GM21515 (cell line): Measurements from ENCODE around the gene CEMIP.

Experiments
- ATAC-seq: cut with Tn5 transposase; IDR thresholded peaks from one replicate; pipeline ENCODE4 v1.9.1; 2021; ENCODE audit not compliant: unreplicated experiment

CEMIP gene

GRCh38 chr15:80785335-80785734 is 6.2 kb downstream of the CEMIP start:
- ATAC-seq, result no peak

DNA sequence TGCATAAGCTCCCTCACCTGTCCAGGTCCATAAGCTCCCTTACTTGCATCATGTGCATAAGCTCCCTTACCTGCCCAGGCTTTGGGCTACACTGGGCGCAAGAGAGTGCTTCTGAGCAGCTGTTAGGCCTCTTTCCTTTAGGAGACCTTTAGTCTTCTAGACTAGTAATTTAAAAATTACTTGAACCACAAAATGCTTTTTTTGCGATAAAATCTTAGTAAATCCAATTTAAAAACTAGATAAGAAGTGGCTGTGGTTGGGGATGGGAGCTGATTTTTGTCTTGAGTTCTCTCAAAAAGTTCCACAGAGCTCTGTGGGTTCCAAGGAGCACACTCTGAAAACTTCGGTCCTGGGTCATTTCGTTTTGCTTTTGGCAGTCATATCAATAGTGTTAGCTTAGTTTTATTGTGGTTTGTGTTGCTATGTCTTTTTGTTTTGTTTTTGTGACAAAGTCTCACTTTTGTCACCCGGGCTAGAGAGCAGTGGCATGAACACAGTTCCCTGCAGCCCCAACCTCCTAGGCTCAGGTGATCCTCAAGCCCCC is 6.7 kb downstream of the CEMIP start:
- ATAC-seq, result no peak

GRCh38 chr15:80787316-80787715 is 8.1 kb downstream of the CEMIP start:
- no peak for ATAC-seq

DNA sequence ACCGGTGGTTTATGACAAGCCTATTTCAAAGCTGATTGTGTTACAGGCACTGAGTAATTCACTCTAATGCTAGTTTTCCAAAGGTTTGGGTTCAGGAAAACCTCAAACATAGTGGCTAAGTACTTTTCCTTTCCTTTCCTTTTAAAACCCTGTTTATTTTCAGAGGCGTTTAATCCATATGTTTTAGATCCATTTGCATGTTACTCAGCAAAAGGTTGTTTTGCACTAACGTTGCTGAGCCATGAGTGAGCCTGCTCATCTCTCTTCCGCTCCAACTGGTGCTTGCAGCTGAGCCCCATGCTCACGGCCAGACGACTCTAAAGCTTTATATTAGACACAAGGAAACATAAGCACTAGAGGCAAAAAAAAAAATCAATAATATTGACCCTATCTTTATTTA is 9.4 kb downstream of the CEMIP start:
- ATAC-seq, result no peak

DNA sequence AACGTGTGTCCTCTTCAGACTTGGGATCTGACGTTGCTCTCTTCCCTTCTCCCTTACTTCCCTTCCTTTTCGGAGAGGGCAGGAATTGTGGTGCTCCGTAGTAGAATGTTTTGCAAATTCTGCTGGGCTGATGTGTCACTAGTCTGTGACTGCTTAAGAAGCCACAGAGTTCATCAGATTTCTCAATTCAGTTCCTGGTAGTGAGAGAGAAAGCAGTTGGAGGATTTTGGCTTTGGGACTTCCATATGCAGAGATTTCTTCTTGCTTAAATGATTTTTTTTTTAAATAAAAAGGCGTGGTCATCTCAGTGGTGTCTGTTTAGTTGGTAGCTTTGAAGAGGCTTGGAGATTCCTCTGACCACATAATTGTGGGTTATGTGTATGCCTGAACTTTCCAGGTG is 10.1 kb downstream of the CEMIP start:
- ATAC-seq, result no peak

DNA sequence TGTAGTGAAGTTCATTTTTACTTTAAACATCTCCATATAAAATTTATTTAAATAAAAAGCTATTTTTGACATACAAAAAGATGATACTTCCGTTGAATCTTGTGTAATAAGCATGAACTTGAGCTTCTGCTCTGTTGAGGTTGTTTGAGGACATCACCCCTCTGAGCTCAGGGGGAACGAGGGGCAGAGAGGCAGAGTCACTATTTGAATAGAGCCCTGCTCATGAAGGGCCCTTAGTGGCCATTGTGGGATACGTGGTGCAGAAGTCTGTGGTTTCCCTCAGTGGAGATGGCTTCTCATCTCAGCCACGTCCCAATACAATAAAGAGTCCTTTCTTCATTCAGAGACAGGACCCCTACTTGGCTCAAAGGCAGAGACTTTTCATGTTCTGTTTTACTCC is 10.6 kb downstream of the CEMIP start:
- ATAC-seq, result no peak

DNA sequence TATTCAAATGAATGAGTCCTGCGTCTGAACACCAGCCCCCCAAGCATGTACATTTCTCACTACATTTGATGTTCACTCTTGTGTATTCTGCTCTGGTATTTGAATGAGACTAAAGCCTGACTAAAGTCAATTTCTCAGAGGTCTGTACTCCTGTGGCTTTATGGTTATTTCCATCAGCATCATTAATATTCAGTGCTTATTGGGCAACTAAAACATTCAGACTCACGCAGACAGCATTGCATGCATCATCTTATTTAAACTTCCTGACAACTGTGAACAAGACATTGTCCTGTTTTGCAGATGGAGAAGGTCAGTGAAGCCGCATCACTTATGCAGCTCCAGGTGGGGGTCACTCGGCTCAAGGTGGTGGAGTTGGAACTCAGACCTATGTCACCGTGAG is 11.1 kb downstream of the CEMIP start:
- no peak for ATAC-seq

DNA sequence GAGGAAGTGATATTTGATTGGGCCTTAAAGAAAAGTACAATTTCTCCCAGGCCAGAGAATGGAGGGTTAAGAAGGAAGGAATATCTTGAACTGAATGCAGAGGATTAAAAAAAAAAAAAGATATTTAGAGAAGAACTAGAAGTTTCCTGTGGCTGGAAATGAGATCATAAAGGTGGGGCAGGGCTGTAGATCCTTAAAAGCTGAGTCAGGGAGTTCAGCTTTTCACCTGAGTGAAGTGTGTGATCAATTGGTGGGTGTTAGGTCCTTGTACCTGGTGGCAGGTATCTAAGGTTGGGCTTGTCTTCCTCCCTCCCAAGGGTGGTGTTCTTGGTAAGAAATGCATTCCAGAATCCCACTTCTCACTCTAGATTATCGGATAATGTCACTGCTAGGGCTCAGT is 11.8 kb downstream of the CEMIP start:
- no peak for ATAC-seq

GRCh38 chr15:80796407-80796806 is 17.2 kb downstream of the CEMIP start:
- no peak for ATAC-seq

DNA sequence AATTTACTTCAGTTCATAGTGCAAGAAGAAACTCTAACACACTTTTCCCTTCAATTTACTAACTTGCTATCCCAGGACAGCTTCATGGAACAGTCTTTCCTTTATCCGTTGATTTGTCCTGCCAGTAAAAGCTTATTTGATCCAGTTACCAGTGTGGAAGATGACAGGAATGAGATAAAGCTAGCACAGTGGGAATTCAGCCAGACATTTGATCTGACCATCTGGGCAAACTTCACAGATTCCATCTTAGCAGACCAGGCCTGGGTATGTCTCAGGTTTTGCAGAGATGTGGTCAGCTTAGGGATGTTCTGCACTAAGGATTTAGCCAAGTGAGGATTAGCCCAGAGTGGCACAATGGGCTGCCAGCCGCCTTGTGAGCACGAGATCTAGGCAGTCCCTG is 19.7 kb downstream of the CEMIP start:
- no peak for ATAC-seq

DNA sequence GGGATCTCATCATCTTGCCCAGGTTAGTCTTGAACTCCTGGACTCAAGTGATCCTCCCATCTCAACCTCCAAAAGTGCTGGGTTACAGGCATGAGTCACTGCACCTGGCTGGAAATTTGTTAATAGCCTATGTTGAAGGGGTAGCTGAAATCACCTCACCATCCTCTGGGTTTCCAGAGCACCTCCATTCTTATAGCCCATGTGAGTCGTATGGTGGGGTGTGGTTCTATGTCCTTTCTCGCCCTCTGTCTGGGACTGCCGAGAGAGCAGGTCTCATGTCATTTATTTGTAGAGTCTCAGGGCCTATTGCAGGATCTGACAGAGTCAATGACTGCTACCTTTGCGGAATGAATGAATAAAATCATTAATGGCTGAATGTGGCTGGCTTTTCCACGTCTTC is 20.9 kb downstream of the CEMIP start:
- no peak for ATAC-seq

GRCh38 chr15:80801891-80802680 is 22.9 kb downstream of the CEMIP start:
- no peak for ATAC-seq

GRCh38 chr15:80803580-80804525 is 24.7 kb downstream of the CEMIP start:
- ATAC-seq, result no peak

DNA sequence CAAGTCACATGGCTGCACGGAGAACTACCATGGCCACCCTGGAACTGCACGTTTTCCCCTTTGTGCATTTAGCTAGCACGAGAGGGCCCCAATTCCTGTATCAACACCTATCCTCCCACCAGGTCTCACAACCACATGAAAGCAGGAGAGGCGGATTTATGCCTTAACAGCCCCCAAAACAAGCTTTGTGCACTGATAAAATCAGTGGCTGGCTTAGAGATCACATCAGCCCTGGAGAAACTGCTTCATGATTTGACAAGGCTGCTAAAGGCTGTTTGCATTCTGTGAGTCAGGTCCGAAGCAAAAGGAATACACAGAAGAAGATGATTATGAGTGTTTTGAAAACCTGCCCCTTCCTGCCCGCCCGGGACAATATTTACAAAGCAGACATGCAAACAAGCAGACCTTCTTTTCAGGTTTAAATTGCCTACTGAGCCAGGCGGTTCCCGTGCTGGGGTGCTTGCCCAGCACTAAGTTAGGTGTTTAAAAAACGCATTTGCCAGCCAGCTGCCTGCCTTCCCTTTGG is 25.9 kb downstream of the CEMIP start:
- ATAC-seq, result no peak

GRCh38 chr15:80811781-80812315 is 32.7 kb downstream of the CEMIP start:
- no peak for ATAC-seq

- no peak for ATAC-seq
Observed at GRCh38 chr15:80815106-80815505, 35.9 kb downstream of the CEMIP start.

DNA sequence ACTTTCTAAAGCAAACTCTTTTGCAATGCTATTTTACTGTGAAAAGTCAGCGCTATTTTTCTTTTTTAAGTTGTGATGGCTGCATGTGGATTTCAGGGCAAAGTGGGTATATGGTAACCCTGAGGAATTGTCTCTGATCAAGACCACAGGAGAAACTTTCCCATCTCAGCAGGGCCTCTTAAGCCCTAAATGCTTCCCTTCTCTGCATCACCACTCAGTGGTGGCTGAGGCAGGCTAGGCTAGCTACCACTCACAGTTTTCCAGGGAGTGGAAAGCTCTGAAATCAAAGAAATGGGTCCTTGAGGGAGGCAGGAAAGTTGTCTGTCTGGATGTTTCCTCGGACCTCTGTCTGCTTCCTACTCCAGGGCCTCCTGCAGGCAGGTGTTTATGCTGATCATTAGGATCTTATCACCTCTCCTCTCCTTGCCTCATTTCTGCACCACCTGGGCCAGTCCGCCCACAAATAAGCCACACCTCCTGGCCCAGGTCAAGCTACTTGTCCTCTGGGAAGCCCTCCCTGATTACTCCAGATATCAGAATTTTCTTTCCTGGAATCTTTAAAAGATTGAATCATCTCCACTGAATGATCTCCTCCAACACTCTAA is 37.0 kb downstream of the CEMIP start:
- ATAC-seq, result no peak

DNA sequence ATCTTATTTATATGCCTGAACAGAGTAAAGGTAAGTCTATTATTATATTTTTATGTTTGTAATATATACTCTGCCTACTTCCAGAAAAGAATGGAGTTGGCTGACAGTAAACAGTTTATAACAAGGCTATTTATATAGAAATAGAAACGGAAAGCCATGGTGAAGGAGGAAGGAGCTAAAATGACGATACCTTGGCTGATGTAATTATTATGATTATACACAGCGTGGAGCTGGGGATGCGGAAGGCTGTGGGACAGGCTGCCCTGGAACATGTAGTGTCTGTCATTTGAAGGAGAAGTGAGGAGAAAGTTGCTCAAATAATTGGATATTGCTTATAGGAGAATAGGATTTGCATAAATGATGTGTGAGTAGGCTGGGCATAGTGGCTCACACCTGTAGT is 37.8 kb downstream of the CEMIP start:
- no peak for ATAC-seq

DNA sequence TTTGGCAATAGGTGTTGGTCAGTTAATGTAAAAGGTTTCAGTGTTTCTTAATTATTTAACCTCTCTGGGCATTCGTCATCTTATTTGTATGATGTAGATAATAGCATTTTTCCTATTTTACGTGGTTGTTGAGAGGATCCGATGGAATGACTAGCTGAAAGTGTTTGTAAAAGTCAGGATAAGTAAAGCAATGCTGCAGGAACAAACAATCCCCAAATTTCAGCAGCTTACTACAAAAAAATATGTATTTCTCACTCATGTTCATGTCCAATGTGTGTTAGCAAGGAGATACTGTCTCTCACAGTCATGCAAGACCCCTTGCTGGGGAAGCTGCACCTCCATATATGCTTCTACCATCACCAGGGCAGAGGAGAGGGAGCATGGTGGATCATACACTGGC is 38.7 kb downstream of the CEMIP start:
- no peak for ATAC-seq

DNA sequence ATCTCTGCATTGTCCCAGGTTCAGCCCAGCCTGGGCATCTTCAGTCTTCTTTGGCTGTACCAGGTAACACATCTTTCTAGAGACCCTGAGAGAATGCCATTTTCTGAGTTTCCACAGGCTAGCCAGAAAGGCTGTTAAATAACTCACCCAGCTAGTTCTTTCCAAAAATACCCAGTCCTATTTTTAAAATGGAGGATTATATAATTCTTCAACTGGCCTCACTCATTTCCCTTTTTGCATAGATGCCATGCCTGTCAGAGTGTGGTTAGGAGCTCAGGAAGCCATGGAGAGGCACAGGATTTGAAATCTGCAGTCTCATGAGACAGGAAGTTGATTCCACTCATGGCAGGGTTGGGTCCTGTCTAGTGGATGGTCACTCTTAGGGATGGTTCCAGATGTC is 39.8 kb downstream of the CEMIP start:
- ATAC-seq, result no peak

DNA sequence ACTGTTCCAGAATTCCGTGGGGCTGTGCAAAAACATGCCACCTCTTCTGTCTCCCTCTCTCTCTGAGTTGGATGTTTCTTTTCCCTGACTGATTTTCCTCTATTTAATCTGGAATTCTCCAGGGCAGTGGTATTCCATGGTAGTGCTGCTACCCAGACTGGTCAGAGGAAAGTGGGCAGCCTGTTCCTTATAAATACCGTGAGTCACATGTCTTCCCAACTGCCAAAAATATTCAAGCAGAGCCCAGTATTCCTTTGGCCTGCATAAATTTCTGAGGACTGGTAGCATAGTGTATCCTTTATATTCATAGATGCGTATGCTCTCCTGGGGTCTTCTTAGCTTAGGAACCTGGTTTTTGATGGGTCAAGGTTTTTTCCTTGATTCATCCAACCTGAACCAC is 40.9 kb downstream of the CEMIP start:
- no peak for ATAC-seq
